Activated CD8-positive, alpha-beta T cell treated with anti-CD3 and anti-CD28 coated beads for 36 hours (primary cell): ENCODE data around the gene CD9. TPM values are rescaled to one million over a fixed set of nuclear protein-coding genes. Genes with fewer than 3 reads are reported as not detected.

ENCODE experiments used
- ATAC-seq: fragments of 200-7000 bp; cut with Tn5 transposase; one replicate; pipeline ENCODE4 v1.10.0; 2021; ENCODE audit warnings: mild to moderate bottlenecking, moderate library complexity
- CTCF ChIA-PET: fragments of 350-600 bp; sonication (Branson Sonifier 250); formaldehyde crosslinking; loops from one replicate; lab custom pipeline; 2021; ENCODE audit warnings: antibody characterized with exemption; lab: Charles Lee
- POLR2A ChIA-PET: fragments of 350-600 bp; sonication (Branson Sonifier 250); formaldehyde crosslinking; loops from one replicate; lab custom pipeline; 2021; ENCODE audit warnings: antibody characterized with exemption; lab: Charles Lee
- DNase-seq: peaks from one replicate; pipeline ENCODE4 v3.0.0-alpha.2; 2020
- H3K27ac Mint-ChIP-seq: one replicate; pipeline ENCODE4 v1.8.0; 2021; ENCODE audit warnings: mild to moderate bottlenecking, mixed read lengths
- H3K27me3 Mint-ChIP-seq: one replicate; pipeline ENCODE4 v1.8.0; 2021; ENCODE audit warnings: mixed read lengths
- H3K36me3 Mint-ChIP-seq: one replicate; pipeline ENCODE4 v1.8.0; 2021; ENCODE audit warnings: low read depth, mixed read lengths
- H3K4me1 Mint-ChIP-seq: one replicate; pipeline ENCODE4 v1.8.0; 2021; ENCODE audit warnings: low read depth, mixed read lengths
- H3K4me3 Mint-ChIP-seq: one replicate; pipeline ENCODE4 v1.8.0; 2021; ENCODE audit warnings: mild to moderate bottlenecking, moderate library complexity, mixed read lengths
- H3K9me3 Mint-ChIP-seq: one replicate; pipeline ENCODE4 v1.8.0; 2021; ENCODE audit warnings: mixed read lengths
- CTCF ChIP-seq: fragments of 200-600 bp; IDR thresholded peaks from one replicate; pipeline ENCODE4 v1.8.0; 2022; ENCODE audit warnings: antibody characterized with exemption, mild to moderate bottlenecking
- intact Hi-C: fragments of 100-400 bp; cut with micrococcal nuclease; formaldehyde crosslinking; loops from one replicate; pipeline ENCODE4 v1.10.0; 2022
- total RNA-seq, 2 experiments: library from RNA; stranded (reverse); gene quantifications; one replicate each; pipeline ENCODE4 v1.2.3, GENCODE V29; 2021

The CD9 gene
- total RNA-seq, 2 experiments from 2014 or later: 9.1 to 9.2 TPM

GRCh38 chr12:6276956-6277620 is 76.9 kb downstream of the CD9 start:
- Mint-ChIP-seq H3K27me3 (peaks cover 23% of the 10 kb centered on the region), H3K4me3 (no peak overlapping the region), H3K4me1 (peaks cover 12% of the 10 kb centered on the region), H3K9me3 (no peaks in the 10 kb centered on the region), H3K36me3 (no peaks in the 10 kb centered on the region), H3K27ac (no peak overlapping the region)
- CTCF ChIA-PET: interaction anchor here (0.9 to 10.0 kb wide), 10 partner anchors 7 to 289 kb away, joined by 3 to 160 read pairs (median 9); partner anchors contain the start of gene CD9
- intact Hi-C loops: no loop called here
- ATAC-seq (no peak), DNase-seq (no peak)
- TF ChIP-seq CTCF: no peak
- POLR2A ChIA-PET: interaction anchor here (0.9 to 1.2 kb wide), 2 partner anchors 68 to 76 kb away, joined by 3 read pairs; no protein-coding TSS in a partner anchor

- CTCF ChIA-PET: interaction anchor here (0.9 to 10.0 kb wide), 25 partner anchors 9 to 290 kb away, joined by 3 to 160 read pairs (median 9); partner anchors contain the start of gene CD9
- H3K27me3 Mint-ChIP-seq: peaks cover 23% of the 10 kb centered on the region
- peak overlapping the region; percentile 72 for H3K4me3 Mint-ChIP-seq
- H3K4me1 Mint-ChIP-seq: peaks cover 8% of the 10 kb centered on the region
- no peaks in the 10 kb centered on the region for H3K9me3 Mint-ChIP-seq
- intact Hi-C loops: no loop called here
- DNase-seq: peak; percentile 74
- peak overlapping the region; percentile 78 for H3K27ac Mint-ChIP-seq
- TF ChIP-seq CTCF: no peak
- H3K36me3 Mint-ChIP-seq: no peaks in the 10 kb centered on the region
- POLR2A ChIA-PET: interaction anchor here (1.0 to 1.6 kb wide), 3 partner anchors 65 to 81 kb away, joined by 3 to 4 read pairs (median 3); no protein-coding TSS in a partner anchor
- ATAC-seq: no peak
Measured at GRCh38 chr12:6277982-6278438, 77.8 kb downstream of the CD9 start.

GRCh38 chr12:6278439-6279255 is 78.4 kb downstream of the CD9 start:
- ATAC-seq (peak; percentile 98), DNase-seq (peak; percentile 84)
- POLR2A ChIA-PET: interaction anchor here (0.5 to 1.6 kb wide), 5 partner anchors 66 to 259 kb away, joined by 3 to 4 read pairs (median 3); no protein-coding TSS in a partner anchor
- Mint-ChIP-seq H3K4me3 (peak overlapping the region; percentile 72), H3K27me3 (peaks cover 21% of the 10 kb centered on the region), H3K9me3 (no peaks in the 10 kb centered on the region), H3K4me1 (peaks cover 5% of the 10 kb centered on the region), H3K27ac (peak overlapping the region; percentile 78), H3K36me3 (no peaks in the 10 kb centered on the region)
- intact Hi-C loops: no loop called here
- peak; percentile 82 for TF ChIP-seq CTCF
- CTCF ChIA-PET: interaction anchor here (0.5 to 10.0 kb wide), 55 partner anchors 9 to 290 kb away, joined by 3 to 160 read pairs (median 4); partner anchors contain the start of gene CD9

- TF ChIP-seq CTCF: no peak
- no peak overlapping the region for H3K27ac Mint-ChIP-seq
- DNase-seq: no peak
- no peak for ATAC-seq
- H3K4me1 Mint-ChIP-seq: peaks cover 5% of the 10 kb centered on the region
- intact Hi-C loops: no loop called here
- peak overlapping the region; percentile 22 for H3K4me3 Mint-ChIP-seq
- H3K36me3 Mint-ChIP-seq: no peaks in the 10 kb centered on the region
- no peaks in the 10 kb centered on the region for H3K9me3 Mint-ChIP-seq
- ChIA-PET POLR2A (interaction anchor here (1.1 to 1.6 kb wide), 2 partner anchors 66 to 111 kb away, joined by 3 to 4 read pairs; no protein-coding TSS in a partner anchor), CTCF (interaction anchor here (0.5 to 10.0 kb wide), 52 partner anchors 8 to 291 kb away, joined by 3 to 160 read pairs (median 4); partner anchors contain the start of gene CD9)
- peaks cover 20% of the 10 kb centered on the region for H3K27me3 Mint-ChIP-seq
Measured at GRCh38 chr12:6279256-6279628, 79.0 kb downstream of the CD9 start.
